GM18951 (cell line): Measurements from ENCODE around the gene PRKN.

Experiments
- POLR2A ChIP-seq: IDR thresholded peaks from 4 replicates; pipeline ENCODE4 v1.6.1; 2011; ENCODE audit warnings: mild to moderate bottlenecking; ENCODE audit not compliant: insufficient read length, insufficient read depth; ENCODE audit errors: extremely low read depth
- in situ Hi-C: fragments of 300-500 bp; cut with MboI; formaldehyde crosslinking; loops from one replicate; pipeline ENCODE4 v1.12.0; 2022; ENCODE audit warnings: low sequenced_read_pairs, mixed read lengths, inconsistent platforms; ENCODE audit not compliant: unreplicated experiment

PRKN gene

DNA sequence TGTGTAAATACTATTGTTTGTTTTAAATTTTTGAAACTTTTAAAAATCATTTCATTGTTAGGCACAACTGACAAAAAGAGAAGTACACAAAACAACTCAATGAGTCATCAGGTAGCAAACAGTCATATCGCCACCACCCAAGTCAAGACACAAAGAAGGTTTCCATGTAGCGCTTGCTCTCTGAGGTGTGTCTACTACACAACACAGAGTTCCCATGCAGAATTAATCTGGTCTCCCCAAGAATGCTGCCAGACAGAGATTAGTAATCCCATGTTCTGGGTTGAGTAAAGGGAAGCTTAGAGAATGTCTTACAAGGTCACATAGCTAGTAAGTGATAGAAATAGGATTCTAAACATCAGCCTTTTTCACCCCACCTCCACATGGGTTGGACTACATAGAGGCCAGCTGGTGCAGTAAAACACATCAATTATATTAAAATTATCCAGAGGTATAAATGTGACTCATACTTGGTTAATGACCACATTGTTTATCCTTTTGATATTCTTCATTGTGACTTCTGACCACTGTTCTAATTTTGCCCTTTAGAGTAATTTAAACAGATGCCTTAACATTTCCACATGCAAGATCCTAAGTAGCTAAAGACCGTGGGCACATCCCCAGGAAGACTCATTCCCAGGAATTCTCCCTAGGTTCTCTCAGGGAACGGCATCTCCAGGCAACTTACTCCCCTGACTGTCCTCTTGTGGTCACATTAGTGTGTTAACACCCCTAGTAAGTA lies 413.5 kb downstream of the PRKN start:
- in situ Hi-C loops = no loop called here
- no peak for TF ChIP-seq POLR2A

DNA sequence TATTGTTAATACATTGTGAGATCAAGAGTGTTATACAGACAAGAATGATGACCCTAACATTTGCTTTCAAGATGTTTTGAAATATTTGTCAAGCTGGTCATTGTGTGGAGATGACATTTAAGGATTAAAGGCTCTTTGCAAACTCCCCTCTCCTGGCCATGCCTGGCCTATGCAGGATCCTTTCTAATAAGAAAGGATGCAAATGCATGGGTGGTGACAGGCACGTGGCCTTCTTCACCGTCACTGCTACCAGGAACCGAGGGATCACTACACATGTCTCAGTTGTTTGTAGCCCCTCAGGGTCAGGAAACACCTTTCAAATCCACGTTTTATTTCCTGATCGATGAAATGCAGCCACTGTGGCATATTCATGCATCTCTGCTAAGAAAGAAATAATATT lies 419.7 kb downstream of the PRKN start:
- in situ Hi-C loops = no loop called here

GRCh38 chr6:162306616-162307015 lies 420.9 kb downstream of the PRKN start:
- no peak for TF ChIP-seq POLR2A
- in situ Hi-C loops = no loop called here

More for the DNA sequence above, 419.7 kb downstream of the PRKN start:
- no peak for TF ChIP-seq POLR2A

DNA sequence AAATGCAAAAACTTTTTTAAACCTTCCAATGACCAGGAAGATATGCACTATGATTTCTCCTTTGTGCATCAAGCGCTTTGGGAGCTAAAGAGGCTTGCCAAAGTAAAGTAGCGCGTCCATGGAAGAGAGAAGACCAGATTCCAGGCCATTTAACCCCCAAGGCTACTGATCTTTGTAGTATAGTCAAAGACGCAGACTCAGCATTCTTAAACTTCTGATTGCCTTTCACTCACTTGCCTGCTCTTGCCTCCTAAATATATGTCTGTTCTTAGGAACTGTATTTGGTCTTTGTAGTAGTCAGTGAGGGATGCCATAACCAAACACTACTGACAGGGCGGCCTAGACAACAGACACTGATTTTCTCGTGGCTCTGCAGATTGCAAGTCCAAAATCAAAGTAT lies 426.4 kb downstream of the PRKN start:
- no peak for TF ChIP-seq POLR2A
- in situ Hi-C loops = no loop called here

DNA sequence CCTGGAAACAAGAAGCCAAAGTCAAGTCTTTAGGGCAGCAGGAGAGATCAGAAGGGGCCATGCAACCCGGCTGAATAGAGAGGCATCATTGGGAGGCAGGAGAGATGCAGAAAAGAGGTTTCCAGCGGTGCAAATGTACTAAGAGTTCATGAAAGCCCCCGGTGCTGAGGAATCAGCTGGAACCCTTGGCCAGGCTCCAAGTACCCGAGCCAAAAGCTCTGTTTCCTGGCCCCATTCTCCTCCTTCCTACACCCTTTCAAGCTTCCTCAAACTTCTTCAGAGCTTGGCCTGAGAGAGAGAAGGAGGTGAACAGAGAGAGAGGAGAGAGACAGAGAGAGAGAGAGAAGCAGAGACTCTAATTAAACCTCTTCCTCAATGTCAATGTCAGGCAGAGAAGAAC lies 433.5 kb downstream of the PRKN start:
- TF ChIP-seq POLR2A = no peak
- in situ Hi-C loops = no loop called here

GRCh38 chr6:162292915-162293314 lies 434.7 kb downstream of the PRKN start:
- in situ Hi-C loops = no loop called here
- TF ChIP-seq POLR2A = no peak

DNA sequence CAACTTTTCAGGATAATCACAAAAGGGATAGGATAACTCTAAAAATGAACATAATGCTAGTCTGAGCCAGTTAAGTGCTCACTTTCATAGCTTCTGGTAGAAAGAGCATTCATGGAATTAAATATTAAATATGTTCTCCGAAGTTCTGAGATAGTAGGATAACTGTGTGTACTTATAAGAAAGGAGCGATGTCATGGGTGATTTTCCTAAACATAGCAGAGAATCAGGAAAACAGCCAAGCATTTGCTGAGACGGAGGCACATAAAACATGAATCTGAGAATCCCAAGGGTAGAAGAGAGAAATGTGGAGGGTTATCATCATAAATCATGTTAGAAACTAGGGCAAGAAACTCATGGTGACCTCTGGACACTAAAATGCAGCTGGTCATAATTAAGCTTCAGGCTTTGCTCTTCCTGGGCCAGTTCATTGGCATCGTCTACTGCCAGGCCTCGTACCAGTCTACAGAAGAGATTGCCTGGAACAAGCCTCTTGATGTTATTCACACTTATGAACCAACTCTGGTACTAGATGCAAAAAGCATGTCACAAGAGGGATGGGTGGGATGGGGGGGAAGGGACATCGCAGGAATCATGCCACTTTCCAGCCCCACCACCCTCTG lies 436.6 kb downstream of the PRKN start:
- no peak for TF ChIP-seq POLR2A
- in situ Hi-C loops = no loop called here

DNA sequence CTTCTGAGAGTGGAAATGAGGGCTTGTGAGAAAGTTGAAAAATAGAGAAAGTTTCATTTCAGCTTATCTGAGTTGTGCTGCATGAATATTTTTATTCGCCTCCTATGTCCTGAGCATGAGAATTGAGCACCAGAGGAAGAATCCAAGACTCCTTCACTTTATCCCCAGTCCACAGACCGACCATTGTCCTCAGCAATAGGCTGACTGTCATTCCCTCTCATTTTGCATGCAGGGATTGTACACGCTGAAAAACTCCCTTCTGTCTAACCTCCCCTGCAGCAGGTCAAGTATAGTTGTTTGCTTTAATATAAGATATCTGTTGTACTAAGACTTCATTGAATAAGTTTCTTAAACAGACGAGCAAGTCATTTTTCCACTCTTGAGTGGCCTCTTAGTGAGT lies 437.6 kb downstream of the PRKN start:
- in situ Hi-C loops = no loop called here
- TF ChIP-seq POLR2A = no peak

GRCh38 chr6:162273986-162274385 lies 453.6 kb downstream of the PRKN start:
- TF ChIP-seq POLR2A = no peak
- in situ Hi-C loops = no loop called here

- in situ Hi-C loops = no loop called here
- no peak for TF ChIP-seq POLR2A
These were observed 455.6 kb downstream of the PRKN start for GRCh38 chr6:162271922-162272321.

DNA sequence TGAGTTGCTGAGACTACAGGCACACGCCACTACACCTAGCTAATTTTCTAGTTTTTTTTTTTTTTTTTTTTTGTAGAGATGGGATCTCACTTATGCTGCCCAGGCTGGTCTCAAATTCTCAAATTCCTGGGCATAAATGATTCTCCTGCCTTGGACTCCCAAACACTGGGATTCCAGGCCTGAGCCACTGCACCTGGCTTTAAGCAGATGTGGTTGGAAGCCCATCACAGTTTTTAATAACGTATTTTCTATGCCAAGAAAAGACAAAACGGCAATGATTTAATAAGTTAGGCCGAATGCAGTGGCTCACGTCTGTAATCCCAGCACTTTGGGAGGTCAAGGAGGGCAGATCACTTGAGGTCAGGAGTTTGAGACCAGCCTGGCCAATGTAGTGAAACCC lies 456.6 kb downstream of the PRKN start:
- in situ Hi-C loops = no loop called here

DNA sequence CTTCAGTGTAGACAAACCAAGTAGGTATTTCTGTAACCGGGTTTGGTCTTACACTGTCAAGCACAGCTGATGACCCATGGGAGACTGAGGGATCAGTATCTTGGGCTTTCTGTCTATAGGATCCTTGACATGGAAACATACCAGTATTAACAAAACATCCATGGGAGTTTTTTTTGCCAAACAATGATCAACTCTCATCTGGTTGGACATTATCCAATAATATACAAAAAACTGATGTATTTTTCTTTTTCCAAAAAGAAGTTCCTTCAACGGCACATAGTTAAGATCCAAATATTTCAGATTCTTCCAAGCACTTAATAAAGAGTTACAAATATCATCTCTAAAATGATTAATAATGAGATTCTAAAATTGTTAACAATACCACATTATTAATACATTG lies 459.9 kb downstream of the PRKN start:
- in situ Hi-C loops = no loop called here
- no peak for TF ChIP-seq POLR2A

More for the DNA sequence above, 456.6 kb downstream of the PRKN start:
- TF ChIP-seq POLR2A = no peak

DNA sequence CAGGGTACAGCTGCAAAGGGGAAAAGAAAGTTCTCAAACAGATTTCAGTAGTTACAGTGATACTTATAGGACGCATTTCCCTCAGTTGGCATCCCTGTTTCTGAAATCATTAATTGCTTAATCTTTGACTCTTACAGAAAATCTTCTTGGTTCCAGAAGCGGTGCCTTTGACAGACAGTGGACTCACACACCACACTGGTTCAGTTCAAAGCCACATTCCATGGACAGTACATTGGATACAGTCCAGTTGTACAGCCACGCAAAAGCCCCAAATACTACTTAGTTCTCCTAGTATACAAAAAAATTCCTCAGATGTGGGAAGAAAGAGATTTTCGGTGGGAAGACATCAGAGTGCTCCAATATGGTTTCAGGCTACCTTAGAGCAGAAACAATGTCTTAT lies 460.4 kb downstream of the PRKN start:
- in situ Hi-C loops = no loop called here
- no peak for TF ChIP-seq POLR2A

DNA sequence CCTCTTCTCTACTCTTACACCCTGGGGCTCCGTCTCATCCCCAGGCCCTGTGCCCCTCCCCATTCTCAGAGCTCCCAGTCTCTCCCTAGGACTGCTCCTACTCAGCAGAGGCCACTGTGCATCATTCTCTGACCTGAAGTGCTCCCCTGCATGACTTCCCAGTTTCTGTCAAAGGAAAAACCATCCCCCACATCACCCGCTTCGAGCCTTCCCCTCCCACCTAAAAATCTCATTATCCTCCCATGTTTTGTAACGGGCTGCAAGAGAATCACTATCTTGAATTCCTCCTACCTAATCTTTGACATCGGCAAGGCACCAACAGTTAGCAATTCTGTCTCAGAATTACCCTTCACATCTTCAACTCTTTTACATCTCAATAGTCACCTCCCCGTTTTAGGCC lies 463.0 kb downstream of the PRKN start:
- TF ChIP-seq POLR2A = no peak
- in situ Hi-C loops = no loop called here

DNA sequence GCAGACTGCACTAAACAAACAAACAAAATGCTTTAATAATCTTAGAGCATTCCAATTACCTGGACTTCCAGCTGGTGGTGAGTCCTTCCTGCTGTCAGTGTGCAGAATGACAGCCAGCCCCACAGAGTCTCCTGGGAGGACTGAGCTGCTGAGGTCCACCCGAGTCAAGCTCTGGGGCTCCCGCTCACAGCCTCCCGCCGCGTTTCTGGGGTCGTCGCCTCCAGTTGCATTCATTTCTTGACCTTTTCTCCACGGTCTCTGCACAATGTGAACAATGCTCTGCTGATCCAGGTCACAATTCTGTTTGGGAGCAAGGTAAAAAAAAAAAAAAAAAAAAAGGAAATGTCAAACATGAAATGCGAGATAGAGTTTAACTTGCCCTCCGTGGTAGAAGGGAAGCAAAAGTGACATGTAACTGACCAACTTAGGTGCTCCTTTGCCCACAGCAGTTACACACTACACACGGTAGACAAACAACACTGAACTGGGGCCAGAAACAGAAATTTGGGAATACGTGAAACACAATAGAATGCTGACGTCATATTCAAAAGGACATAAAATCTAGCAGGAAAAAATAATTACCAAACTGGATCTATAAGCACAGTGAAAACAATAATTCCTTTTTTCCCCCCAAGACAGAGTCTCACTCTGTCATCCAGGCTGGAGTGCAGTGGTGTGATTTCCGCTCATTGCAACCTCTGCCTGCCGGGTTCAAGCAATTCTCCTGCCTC lies 464.9 kb downstream of the PRKN start:
- in situ Hi-C loops = no loop called here
- TF ChIP-seq POLR2A = no peak
